ENCODE results near the gene PRPF6. TPM values are rescaled to one million over a fixed set of nuclear protein-coding genes. Genes with fewer than 3 reads are reported as not detected.
"Not testable (repeated sequence)": the region's sequence is repeated elsewhere in the genome, so short reads cannot be mapped to it uniquely, and the experiment has no call there.

PRPF6 gene
- total RNA-seq, 1 donor from 2014 or later, result 62.4 TPM

GRCh38 chr20:63973636-63974401 lies 7.1 kb upstream of the PRPF6 start:
- no peak for DNase-seq (ENCODE audit: low read depth)
- TF ChIP-seq CTCF (conservative IDR thresholded peaks at IDR 0.05; ENCODE audit: low read depth, low read length), result peak; percentile 96
- peak overlapping the region; percentile 47 for H3K4me3 ChIP-seq (ENCODE audit: low read depth, low read length)

GRCh38 chr20:63974402-63975200 lies 6.3 kb upstream of the PRPF6 start:
- no peak for DNase-seq (ENCODE audit: low read depth)
- H3K4me3 ChIP-seq (ENCODE audit: low read depth, low read length), result no peak overlapping the region
- no peak for TF ChIP-seq CTCF (conservative IDR thresholded peaks at IDR 0.05; ENCODE audit: low read depth, low read length)

GRCh38 chr20:63976511-63976910 lies 4.4 kb upstream of the PRPF6 start:
- DNase-seq (ENCODE audit: low read depth); H3K4me3 ChIP-seq (ENCODE audit: low read depth, low read length): not testable (repeated sequence)

- H3K4me3 ChIP-seq (ENCODE audit: low read depth, low read length), result no peak overlapping the region
- no peak for DNase-seq (ENCODE audit: low read depth)
Observed at GRCh38 chr20:63976980-63977738, 3.8 kb upstream of the PRPF6 start.

GRCh38 chr20:63977739-63978276 lies 3.1 kb upstream of the PRPF6 start:
- H3K4me3 ChIP-seq (ENCODE audit: low read depth, low read length), result peak overlapping the region; percentile 94
- no peak for DNase-seq (ENCODE audit: low read depth)
- no peak for TF ChIP-seq CTCF (conservative IDR thresholded peaks at IDR 0.05; ENCODE audit: low read depth, low read length)

More at GRCh38 chr20:63976980-63977738, 3.8 kb upstream of the PRPF6 start:
- no peak for TF ChIP-seq CTCF (conservative IDR thresholded peaks at IDR 0.05; ENCODE audit: low read depth, low read length)

GRCh38 chr20:63978319-63979228 lies 2.4 kb upstream of the PRPF6 start:
- H3K4me3 ChIP-seq (ENCODE audit: low read depth, low read length), result peak overlapping the region; percentile 94
- TF ChIP-seq CTCF (conservative IDR thresholded peaks at IDR 0.05; ENCODE audit: low read depth, low read length), result no peak
- DNase-seq (ENCODE audit: low read depth), result no peak

Data from epithelial cell of proximal tubule (primary cell).